MM.1S (cell line): ENCODE measurements around the gene RBFOX2.

Experiments
- EZH2phosphoT487 ChIP-seq: fragments of 300-600 bp; sonication (generic); IDR thresholded peaks from 2 replicates; pipeline ENCODE4 v1.6.1; 2018; ENCODE audit warnings: antibody characterized with exemption, low read length
- TF ChIP-seq, protein P1 (sequence below): fragments of 300-600 bp; sonication (generic); IDR thresholded peaks from 2 replicates; pipeline ENCODE4 v1.5.1; 2016; ENCODE audit warnings: antibody characterized with exemption, low read length, mixed read lengths

DNA sequence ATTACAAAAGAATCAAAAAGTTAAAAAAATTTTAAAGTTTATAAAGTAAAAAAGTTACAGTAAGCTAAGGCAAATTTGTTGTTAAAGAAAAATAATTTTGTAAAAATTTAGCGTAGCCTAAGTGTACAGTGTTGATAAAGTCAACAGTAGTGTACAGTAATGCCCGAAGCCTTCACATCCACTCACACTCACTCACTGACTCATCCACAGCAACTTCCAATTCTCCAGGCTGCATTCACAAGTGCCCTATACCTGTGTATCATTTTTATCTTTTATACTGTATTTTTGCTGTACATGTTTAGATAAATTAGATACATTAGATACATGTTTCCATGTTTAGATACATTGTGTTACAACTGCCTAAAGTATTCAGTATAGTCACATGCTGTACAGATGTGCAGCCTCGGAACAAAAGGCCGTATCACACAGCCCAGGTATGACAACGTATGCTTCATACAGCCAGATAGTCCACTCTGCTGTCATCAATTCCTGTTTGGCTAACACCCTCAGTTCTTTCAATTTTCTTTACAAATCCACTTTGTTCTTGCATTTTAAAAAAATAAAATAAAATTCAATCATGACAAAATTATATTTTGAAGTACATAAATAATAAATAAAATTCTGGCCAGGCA lies 80.7 kb downstream of the RBFOX2 start:
- no peak for TF ChIP-seq EZH2phosphoT487
- TF ChIP-seq, protein P1, sequence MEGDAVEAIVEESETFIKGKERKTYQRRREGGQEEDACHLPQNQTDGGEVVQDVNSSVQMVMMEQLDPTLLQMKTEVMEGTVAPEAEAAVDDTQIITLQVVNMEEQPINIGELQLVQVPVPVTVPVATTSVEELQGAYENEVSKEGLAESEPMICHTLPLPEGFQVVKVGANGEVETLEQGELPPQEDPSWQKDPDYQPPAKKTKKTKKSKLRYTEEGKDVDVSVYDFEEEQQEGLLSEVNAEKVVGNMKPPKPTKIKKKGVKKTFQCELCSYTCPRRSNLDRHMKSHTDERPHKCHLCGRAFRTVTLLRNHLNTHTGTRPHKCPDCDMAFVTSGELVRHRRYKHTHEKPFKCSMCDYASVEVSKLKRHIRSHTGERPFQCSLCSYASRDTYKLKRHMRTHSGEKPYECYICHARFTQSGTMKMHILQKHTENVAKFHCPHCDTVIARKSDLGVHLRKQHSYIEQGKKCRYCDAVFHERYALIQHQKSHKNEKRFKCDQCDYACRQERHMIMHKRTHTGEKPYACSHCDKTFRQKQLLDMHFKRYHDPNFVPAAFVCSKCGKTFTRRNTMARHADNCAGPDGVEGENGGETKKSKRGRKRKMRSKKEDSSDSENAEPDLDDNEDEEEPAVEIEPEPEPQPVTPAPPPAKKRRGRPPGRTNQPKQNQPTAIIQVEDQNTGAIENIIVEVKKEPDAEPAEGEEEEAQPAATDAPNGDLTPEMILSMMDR: no peak
